NB4 (cell line): ENCODE data around the gene CAB39.

Source experiments
- MYC ChIP-seq: IDR thresholded peaks from 2 replicates; pipeline ENCODE4 v1.6.1; 2011; ENCODE audit warnings: low read depth, low read length
- POLR2A ChIP-seq: IDR thresholded peaks from 2 replicates; pipeline ENCODE4 v1.6.1; 2011; ENCODE audit warnings: mild to moderate bottlenecking; ENCODE audit not compliant: insufficient read length; ENCODE audit errors: extremely low read depth
- TF ChIP-seq, protein P1 (sequence below): IDR thresholded peaks from one replicate; pipeline ENCODE4 v1.5.1; 2012; ENCODE audit warnings: low read depth, low read length

DNA sequence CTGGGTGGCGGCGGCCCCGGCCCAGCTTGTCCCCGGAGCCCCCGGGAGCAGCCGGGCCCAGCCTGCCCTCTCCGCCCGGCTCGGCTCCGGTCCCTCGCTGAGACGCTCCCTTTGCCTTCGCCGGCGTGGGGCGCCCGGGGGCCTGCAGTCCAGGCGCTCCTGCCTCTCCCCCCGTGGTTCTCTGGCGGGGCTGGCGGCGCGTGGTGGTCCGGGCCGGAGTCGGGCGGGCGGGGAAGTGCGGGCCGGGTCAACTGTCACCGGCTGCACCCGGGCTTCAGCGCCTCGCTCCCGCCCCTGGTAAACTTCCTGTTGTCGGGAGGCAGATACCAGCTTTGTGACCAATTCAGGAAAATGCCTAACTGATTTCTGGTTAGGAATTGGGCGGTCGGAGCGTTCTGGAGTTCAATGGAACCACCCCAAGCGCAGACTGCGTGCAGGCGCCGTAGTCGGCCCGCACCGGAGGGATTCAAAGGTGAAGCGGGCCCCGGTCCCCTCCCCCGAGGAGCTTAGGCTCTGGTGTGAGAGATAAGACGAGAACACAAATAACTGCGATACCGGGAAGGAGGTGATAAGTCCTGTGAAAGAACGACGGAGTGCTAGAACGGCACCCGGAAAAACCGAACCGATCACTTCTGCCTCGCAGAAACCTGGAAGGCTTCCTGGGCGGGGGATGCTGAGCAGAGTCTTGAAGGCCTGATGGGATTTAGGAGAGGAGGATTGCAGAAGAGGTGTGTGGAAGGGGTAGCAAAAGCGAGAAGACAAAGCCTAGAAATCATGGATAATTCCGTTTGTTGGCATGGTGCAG lies 891 bp downstream of the CAB39 start:
- TF ChIP-seq POLR2A: no peak
- TF ChIP-seq, protein P1, sequence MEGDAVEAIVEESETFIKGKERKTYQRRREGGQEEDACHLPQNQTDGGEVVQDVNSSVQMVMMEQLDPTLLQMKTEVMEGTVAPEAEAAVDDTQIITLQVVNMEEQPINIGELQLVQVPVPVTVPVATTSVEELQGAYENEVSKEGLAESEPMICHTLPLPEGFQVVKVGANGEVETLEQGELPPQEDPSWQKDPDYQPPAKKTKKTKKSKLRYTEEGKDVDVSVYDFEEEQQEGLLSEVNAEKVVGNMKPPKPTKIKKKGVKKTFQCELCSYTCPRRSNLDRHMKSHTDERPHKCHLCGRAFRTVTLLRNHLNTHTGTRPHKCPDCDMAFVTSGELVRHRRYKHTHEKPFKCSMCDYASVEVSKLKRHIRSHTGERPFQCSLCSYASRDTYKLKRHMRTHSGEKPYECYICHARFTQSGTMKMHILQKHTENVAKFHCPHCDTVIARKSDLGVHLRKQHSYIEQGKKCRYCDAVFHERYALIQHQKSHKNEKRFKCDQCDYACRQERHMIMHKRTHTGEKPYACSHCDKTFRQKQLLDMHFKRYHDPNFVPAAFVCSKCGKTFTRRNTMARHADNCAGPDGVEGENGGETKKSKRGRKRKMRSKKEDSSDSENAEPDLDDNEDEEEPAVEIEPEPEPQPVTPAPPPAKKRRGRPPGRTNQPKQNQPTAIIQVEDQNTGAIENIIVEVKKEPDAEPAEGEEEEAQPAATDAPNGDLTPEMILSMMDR: no peak
- TF ChIP-seq MYC: no peak
